HG02885 (cell line): ENCODE measurements around the gene GATA6.

Source experiments
- ATAC-seq: cut with Tn5 transposase; IDR thresholded peaks from one replicate; pipeline ENCODE4 v1.9.1; 2021; ENCODE audit warnings: mild to moderate bottlenecking; ENCODE audit not compliant: unreplicated experiment, poor library complexity

The GATA6 gene

GRCh38 chr18:22165603-22166068, 3.8 kb upstream of the GATA6 start:
- ATAC-seq, result no peak

DNA sequence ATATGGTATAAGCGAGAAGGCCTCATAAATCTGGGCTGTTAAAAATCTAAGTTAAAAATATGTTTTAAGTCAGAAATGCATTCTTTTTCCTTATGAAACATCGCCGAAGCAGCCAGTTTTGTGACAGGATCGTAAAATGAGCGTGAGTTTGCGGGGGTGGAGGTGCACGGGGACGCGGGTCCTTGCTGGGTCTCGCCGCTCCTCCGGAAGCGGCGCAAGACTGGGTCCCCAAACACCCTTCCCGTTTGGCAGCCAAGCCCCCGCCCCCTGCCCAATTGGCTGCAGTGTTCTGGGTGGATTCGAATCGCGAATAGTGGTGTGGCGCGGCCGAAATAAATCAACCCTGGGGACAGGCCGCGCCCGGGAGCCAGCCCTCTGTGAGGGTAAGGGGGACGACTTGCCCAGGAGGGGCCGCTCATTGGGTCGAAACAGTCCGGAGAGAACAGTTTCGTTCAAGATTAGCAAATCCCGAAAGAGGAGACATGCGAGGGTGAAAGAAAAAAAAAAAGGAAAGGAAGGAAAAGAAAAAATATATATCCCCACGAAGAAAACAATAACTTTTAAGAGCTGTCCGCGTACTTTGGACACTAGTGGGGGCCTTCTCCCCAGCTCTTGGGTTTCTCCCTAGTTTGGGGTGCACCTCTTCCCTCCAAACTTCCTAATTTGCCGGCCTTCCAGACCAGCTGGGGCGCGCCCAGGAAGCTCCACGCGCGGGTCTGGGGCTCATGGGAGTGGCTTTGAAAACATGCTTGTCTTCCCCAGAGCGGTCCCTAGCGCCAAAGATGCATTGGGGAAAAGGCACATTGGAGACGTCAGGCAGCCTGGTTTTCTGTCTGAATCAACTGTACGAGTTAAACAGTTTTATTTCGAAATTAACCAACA, 3.1 kb upstream of the GATA6 start:
- no peak for ATAC-seq

DNA sequence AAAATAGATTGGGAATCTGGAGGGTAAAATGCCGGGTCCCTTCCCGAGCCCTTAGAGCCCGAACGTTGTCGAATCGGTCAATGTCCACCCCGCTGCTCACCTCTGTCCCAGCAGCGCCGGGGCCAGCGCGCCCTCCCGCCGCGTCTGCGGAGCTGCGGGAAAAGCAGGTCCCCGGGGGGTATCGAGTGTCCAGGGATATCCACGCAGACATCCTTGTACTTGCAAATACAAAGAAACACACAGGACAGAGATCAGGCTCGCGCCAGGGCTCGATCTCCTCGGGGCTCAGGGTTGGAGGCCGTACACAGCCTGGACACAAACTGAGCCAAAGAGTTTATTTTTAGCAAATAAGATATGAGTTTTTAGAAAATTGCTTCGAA, 2.3 kb upstream of the GATA6 start:
- ATAC-seq, result no peak

DNA sequence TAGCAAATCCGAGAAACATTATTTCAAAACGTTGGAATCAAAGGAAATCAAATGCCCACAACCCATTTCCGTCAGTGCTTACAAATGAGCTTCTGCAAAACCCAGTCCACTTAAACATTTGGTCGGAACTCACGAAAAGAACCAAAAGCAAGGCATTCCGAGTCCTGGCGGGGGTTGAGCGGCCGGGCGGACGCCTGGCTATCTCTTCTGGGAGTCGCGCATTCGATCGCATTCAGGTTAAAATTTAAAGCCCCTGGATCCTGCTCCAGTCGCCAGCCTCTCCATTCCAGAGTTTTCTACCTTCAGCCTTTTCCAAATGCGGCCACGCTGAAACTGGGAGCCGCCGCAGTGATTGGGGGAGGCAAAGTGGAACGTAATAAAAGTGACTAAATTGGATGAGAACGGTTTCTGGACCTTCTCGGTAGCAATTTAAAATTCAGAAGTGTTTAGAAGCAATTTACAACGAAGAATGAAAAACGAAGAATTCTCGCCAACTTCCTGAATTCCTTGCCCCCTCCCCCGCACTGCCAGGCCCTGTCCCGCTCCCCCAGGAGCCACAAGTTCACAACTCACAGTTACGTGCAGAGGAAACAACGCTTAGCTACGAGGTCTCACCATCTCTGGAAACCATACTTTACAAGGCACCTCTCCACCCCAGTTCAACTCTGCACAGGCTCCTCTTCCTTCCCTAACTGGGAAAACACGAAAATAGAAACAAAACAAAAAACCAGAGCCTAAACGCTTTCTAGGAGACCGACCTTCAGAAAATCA, 1.7 kb upstream of the GATA6 start:
- ATAC-seq, result no peak

GRCh38 chr18:22168360-22168921, 948 bp upstream of the GATA6 start:
- no peak for ATAC-seq

GRCh38 chr18:22169889-22170420, 566 bp downstream of the GATA6 start:
- peak; percentile 23 for ATAC-seq

GRCh38 chr18:22170421-22171257, 1.2 kb downstream of the GATA6 start:
- ATAC-seq, result no peak

DNA sequence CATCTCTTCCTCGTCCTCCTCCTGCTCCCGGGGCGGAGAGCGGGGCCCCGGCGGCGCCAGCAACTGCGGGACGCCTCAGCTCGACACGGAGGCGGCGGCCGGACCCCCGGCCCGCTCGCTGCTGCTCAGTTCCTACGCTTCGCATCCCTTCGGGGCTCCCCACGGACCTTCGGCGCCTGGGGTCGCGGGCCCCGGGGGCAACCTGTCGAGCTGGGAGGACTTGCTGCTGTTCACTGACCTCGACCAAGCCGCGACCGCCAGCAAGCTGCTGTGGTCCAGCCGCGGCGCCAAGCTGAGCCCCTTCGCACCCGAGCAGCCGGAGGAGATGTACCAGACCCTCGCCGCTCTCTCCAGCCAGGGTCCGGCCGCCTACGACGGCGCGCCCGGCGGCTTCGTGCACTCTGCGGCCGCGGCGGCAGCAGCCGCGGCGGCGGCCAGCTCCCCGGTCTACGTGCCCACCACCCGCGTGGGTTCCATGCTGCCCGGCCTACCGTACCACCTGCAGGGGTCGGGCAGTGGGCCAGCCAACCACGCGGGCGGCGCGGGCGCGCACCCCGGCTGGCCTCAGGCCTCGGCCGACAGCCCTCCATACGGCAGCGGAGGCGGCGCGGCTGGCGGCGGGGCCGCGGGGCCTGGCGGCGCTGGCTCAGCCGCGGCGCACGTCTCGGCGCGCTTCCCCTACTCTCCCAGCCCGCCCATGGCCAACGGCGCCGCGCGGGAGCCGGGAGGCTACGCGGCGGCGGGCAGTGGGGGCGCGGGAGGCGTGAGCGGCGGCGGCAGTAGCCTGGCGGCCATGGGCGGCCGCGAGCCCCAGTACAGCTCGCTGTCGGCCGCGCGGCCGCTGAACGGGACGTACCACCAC, 2.1 kb downstream of the GATA6 start:
- ATAC-seq, result no peak

DNA sequence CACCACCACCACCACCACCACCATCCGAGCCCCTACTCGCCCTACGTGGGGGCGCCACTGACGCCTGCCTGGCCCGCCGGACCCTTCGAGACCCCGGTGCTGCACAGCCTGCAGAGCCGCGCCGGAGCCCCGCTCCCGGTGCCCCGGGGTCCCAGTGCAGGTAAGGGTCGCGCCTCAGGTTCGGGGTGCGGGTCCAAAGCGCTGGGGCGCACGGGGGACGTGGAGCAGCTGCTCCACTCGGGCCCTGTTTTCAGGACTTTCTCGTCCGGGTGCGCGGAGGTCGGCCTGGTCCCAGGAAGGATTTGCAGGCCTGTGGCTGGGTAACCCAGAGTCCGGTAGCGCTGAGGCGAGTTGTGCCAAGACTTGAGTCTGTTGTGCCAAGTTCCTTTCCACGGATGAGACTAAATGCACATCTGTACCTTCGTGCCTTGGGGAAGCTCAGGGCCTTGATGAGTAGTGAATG, 2.8 kb downstream of the GATA6 start:
- ATAC-seq, result no peak

DNA sequence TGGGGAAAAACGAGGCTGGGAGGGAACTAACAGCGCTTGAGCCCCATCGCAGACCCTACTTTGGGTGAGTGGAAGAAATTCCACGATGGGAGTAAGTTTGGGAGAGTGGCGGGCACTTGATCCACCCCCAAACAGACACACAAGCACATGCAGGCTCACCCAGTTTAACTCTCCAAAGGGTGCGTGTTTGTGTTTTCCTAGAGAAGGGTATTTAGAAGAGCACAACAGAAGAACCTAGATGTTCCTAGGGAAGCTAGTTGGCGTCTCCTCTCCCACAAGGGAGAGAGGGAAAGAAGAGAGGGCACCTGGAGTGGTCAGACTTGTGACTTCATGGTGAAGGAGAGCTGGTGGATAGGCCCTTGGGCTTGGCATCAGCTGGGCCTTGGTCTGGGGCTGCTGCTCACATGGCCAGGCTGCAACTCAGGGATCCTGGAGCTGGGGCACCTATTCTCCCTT, 3.2 kb downstream of the GATA6 start:
- no peak for ATAC-seq

GRCh38 chr18:22173221-22173927, 4.0 kb downstream of the GATA6 start:
- ATAC-seq, result no peak

- no peak for ATAC-seq
These were observed 4.5 kb downstream of the GATA6 start for GRCh38 chr18:22173928-22174301.

- ATAC-seq, result no peak
These were observed 5.2 kb downstream of the GATA6 start for GRCh38 chr18:22174341-22175145.

- ATAC-seq, result no peak
These were observed 6.0 kb downstream of the GATA6 start for GRCh38 chr18:22175346-22175745.

GRCh38 chr18:22176420-22177326, 7.3 kb downstream of the GATA6 start:
- ATAC-seq, result no peak

DNA sequence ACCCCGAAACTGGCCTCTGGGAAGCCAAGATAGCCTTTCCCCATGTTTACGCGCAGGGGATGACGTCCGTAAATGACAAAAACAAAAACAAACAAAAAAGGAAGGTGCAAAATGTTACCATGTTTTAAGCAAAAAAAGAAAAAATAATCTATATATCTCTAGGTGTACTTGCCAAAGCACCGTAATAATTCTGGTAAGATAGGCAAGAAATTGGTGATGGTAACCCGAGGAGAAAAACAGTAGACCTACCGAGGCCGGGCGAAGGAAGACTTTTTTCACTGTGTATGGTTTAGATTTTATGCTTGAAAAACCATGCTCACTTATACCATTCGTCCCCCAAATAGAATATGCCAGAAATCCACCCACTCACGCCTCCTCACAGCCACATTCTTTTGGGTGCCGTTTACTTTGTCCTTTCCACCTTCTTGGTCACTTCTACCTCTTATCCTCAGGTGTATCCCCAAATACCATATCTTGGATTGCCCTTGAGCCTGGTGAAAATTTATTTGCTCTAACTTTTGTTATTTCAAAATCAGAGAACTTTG, 8.0 kb downstream of the GATA6 start:
- no peak for ATAC-seq
